Stomach (tissue), 9 donors: ENCODE results near the gene BMPR1B. TPM values are rescaled to one million over a fixed set of nuclear protein-coding genes. Genes with fewer than 3 reads are reported as not detected.

Experiments
- DNase-seq, 2 donors: peaks; one replicate each; pipeline versions ENCODE4 v3.0.0 to v3.0.0-alpha.2; 2013 to 2019
- H3K27ac ChIP-seq, 5 donors: fragments of 200-600 bp in 4 of 5; sonication (generic) in 4 of 5; one replicate each; pipeline ENCODE4 v1.5.1; 2013 to 2019; ENCODE audit warnings: mild to moderate bottlenecking in 1 of 5, moderate library complexity in 1 of 5
- H3K27me3 ChIP-seq, 3 donors: fragments of 200-600 bp; sonication (generic); one replicate each; pipeline ENCODE4 v1.5.1; 2017 to 2019; ENCODE audit warnings: mixed run types in 1 of 3
- H3K36me3 ChIP-seq, 4 donors: fragments of 200-600 bp; sonication (generic); 1 replicate in 3 of 4; 2 replicates in 1 of 4; pipeline ENCODE4 v1.5.1; 2016 to 2019
- H3K4me1 ChIP-seq, 4 donors: fragments of 200-600 bp; sonication (generic); one replicate each; pipeline ENCODE4 v1.5.1; 2016 to 2019
- H3K4me3 ChIP-seq, 4 donors: fragments of 200-600 bp; sonication (generic) in 3 of 4; one replicate each; pipeline ENCODE4 v1.5.1; 2016 to 2019; ENCODE audit warnings: mild to moderate bottlenecking in 1 of 4
- H3K9me3 ChIP-seq, 4 donors: fragments of 200-600 bp; sonication (generic); one replicate each; pipeline ENCODE4 v1.5.1; 2016 to 2019
- CTCF ChIP-seq, 7 experiments: fragments of 450-650 bp in 4 of 7; fragments of 200-600 bp in 3 of 7; sonication (generic) in 3 of 7; IDR thresholded peaks; one replicate each; pipeline ENCODE4 v1.5.1; 2016 to 2019; ENCODE audit warnings: antibody characterized with exemption in 7 of 7, control low read depth in 2 of 7, mild to moderate bottlenecking in 1 of 7
- EP300 ChIP-seq: sonication (generic); formaldehyde crosslinking; IDR thresholded peaks from one replicate; pipeline ENCODE4 v1.6.1; 2017; ENCODE audit warnings: antibody characterized with exemption
- POLR2A ChIP-seq, 4 donors: fragments of 450-650 bp; IDR thresholded peaks; one replicate each; pipeline ENCODE4 v1.6.1; 2016; ENCODE audit warnings: antibody characterized with exemption in 4 of 4, control low read depth in 2 of 4, mild to moderate bottlenecking in 1 of 4, moderate library complexity in 1 of 4
- POLR2AphosphoS5 ChIP-seq, 3 donors: sonication (generic); formaldehyde crosslinking; IDR thresholded peaks; one replicate each; pipeline ENCODE4 v1.6.1; 2016; ENCODE audit warnings: antibody characterized with exemption in 3 of 3
- WGBS, 5 donors: extraction: QIAGEN DNeasy Blood & Tissue Kit in 3 of 5; methylation state at CpG; one replicate each; pipeline versions ENCODE4 v1.1.5 to v1.1.7; 2013 to 2018; 5-methylcytosine and 5-hydroxymethylcytosine counted together
- intact Hi-C: fragments of 100-400 bp; cut with DNase I; formaldehyde crosslinking; loops from one replicate; pipeline ENCODE4 v1.15.1; 2023; ENCODE audit warnings: low total_unique reads
- polyA plus RNA-seq, 3 donors: library from polyadenylated mRNA; stranded (reverse); fragments of 200-250 nt; gene quantifications; one replicate each; pipeline ENCODE4 v1.2.3, GENCODE V29; 2013
- total RNA-seq, 5 donors: library from RNA; depleted of rRNA; stranded (reverse); fragments of >200 nt; gene quantifications; one replicate each; pipeline versions ENCODE4 v1.1.0 to v1.2.3, GENCODE V29; 2014 to 2016
- donor health status: healthy with polysubstance abuse.
- donor health status: Bipolar disorder and iron deficiency.
- donor health status: healthy.

The BMPR1B gene
- total and polyA plus RNA-seq, 8 donors, result 0.37 to 29.8 (median 1.5) TPM; not detected in 1

GRCh38 chr4:94918543-94918942 lies 160.8 kb downstream of the BMPR1B start:
- H3K9me3 ChIP-seq, result peaks cover 0 to 19% (median 10%) of the 10 kb centered on the region in 4 donors
- no peak overlapping the region for H3K4me3 ChIP-seq
- no peak for TF ChIP-seq CTCF (IDR thresholded peaks at IDR 0.05)
- TF ChIP-seq POLR2AphosphoS5 (IDR thresholded peaks at IDR 0.05), result no peak
- TF ChIP-seq EP300, result no peak
- TF ChIP-seq POLR2A (IDR thresholded peaks at IDR 0.05), result no peak
- no peaks in the 10 kb centered on the region for H3K4me1 ChIP-seq
- H3K36me3 ChIP-seq, result no peaks in the 10 kb centered on the region
- intact Hi-C loops, result no loop called here
- DNase-seq, result no peak
- 92 to 100% (median 100%) methylated on average over 1 of the region's 1 CpG for WGBS, 5 donors
- no peak overlapping the region for H3K27ac ChIP-seq
- H3K27me3 ChIP-seq, result no peaks in the 10 kb centered on the region

GRCh38 chr4:94920369-94920768 lies 162.6 kb downstream of the BMPR1B start:
- H3K9me3 ChIP-seq, result peaks cover 0 to 19% (median 10%) of the 10 kb centered on the region in 4 donors
- H3K27ac ChIP-seq, result no peak overlapping the region
- 79 to 94% (median 82%) methylated on average over 4 of the region's 4 CpGs for WGBS, 5 donors
- intact Hi-C loops, result no loop called here
- TF ChIP-seq CTCF (IDR thresholded peaks at IDR 0.05) (no peak), POLR2A (IDR thresholded peaks at IDR 0.05) (no peak), POLR2AphosphoS5 (IDR thresholded peaks at IDR 0.05) (no peak), EP300 (no peak)
- no peaks in the 10 kb centered on the region for H3K27me3 ChIP-seq
- H3K36me3 ChIP-seq, result no peaks in the 10 kb centered on the region
- H3K4me3 ChIP-seq, result no peak overlapping the region
- DNase-seq, result no peak
- no peaks in the 10 kb centered on the region for H3K4me1 ChIP-seq

GRCh38 chr4:94924566-94924965 lies 166.8 kb downstream of the BMPR1B start:
- Histone ChIP-seq H3K36me3 (no peaks in the 10 kb centered on the region), H3K27ac (no peak overlapping the region), H3K27me3 (no peaks in the 10 kb centered on the region), H3K4me3 (no peak overlapping the region), H3K9me3 (no peaks in the 10 kb centered on the region), H3K4me1 (no peaks in the 10 kb centered on the region)
- TF ChIP-seq CTCF (IDR thresholded peaks at IDR 0.05), result no peak
- no peak for TF ChIP-seq EP300
- no peak for TF ChIP-seq POLR2AphosphoS5 (IDR thresholded peaks at IDR 0.05)
- no peak for TF ChIP-seq POLR2A (IDR thresholded peaks at IDR 0.05)
- DNase-seq, result no peak
- intact Hi-C loops, result no loop called here
- WGBS, 5 donors, result 62 to 89% (median 79%) methylated on average over 2 of the region's 2 CpGs

GRCh38 chr4:94925764-94926347 lies 168.1 kb downstream of the BMPR1B start:
- Histone ChIP-seq H3K27ac (no peak overlapping the region), H3K27me3 (no peaks in the 10 kb centered on the region), H3K9me3 (no peaks in the 10 kb centered on the region), H3K4me3 (no peak overlapping the region), H3K4me1 (peaks cover 0 to 3% (median 0%) of the 10 kb centered on the region in 4 donors), H3K36me3 (no peaks in the 10 kb centered on the region)
- intact Hi-C loops, result no loop called here
- TF ChIP-seq CTCF (IDR thresholded peaks at IDR 0.05) (no peak), POLR2A (IDR thresholded peaks at IDR 0.05) (no peak), EP300 (no peak), POLR2AphosphoS5 (IDR thresholded peaks at IDR 0.05) (no peak)
- no peak for DNase-seq
- WGBS, 5 donors, result 79 to 93% (median 90%) methylated on average over 5 of the region's 5 CpGs
